GM19023 (cell line): Measurements from ENCODE around the gene MECP2.

Experiments used
- ATAC-seq: cut with Tn5 transposase; IDR thresholded peaks from one replicate; pipeline ENCODE4 v1.9.1; 2021; ENCODE audit warnings: mild to moderate bottlenecking, moderate library complexity; ENCODE audit not compliant: unreplicated experiment

Gene MECP2

GRCh38 chrX:154019633-154020528 lies 77.6 kb downstream of the MECP2 start, which contains the start of gene IRAK1:
TSS of gene IRAK1 (minus strand) at chrX:154019902. CDS start at chrX:154019812, 90 bp downstream.
- peak; percentile 71 for ATAC-seq

- ATAC-seq = peak; percentile 15
Measured at GRCh38 chrX:154019061-154019621, 78.4 kb downstream of the MECP2 start.

GRCh38 chrX:154018518-154019060 lies 78.9 kb downstream of the MECP2 start:
- ATAC-seq = no peak

GRCh38 chrX:154017766-154018517 lies 79.6 kb downstream of the MECP2 start:
- no peak for ATAC-seq

GRCh38 chrX:154016366-154017076 lies 81.0 kb downstream of the MECP2 start:
- ATAC-seq = no peak

- no peak for ATAC-seq
Measured at GRCh38 chrX:154015581-154016264, 81.8 kb downstream of the MECP2 start.

- ATAC-seq = no peak
Measured at GRCh38 chrX:154014429-154015380, 82.8 kb downstream of the MECP2 start.

GRCh38 chrX:154013614-154014360 lies 83.7 kb downstream of the MECP2 start:
- no peak for ATAC-seq

GRCh38 chrX:154013001-154013421 lies 84.5 kb downstream of the MECP2 start:
- ATAC-seq = no peak

- ATAC-seq = no peak
Measured at GRCh38 chrX:154012336-154012991, 85.1 kb downstream of the MECP2 start.

GRCh38 chrX:154011376-154012335 lies 85.9 kb downstream of the MECP2 start:
- ATAC-seq = no peak

GRCh38 chrX:154010330-154011087 lies 87.0 kb downstream of the MECP2 start:
- ATAC-seq = no peak

- ATAC-seq = no peak
Measured at GRCh38 chrX:154008521-154008920, 89.0 kb downstream of the MECP2 start.

GRCh38 chrX:154006947-154007346 lies 90.6 kb downstream of the MECP2 start:
- no peak for ATAC-seq

GRCh38 chrX:154004315-154004714 lies 93.2 kb downstream of the MECP2 start:
- ATAC-seq = no peak

- no peak for ATAC-seq
Measured at GRCh38 chrX:154002215-154002719, 95.2 kb downstream of the MECP2 start.
